Limb (tissue), 2 donors: ENCODE measurements around the gene OGDHL.
"Not testable (repeated sequence)": the region's sequence is repeated elsewhere in the genome, so short reads cannot be mapped to it uniquely, and the experiment has no call there.

Experiments used
- DNase-seq, 2 donors: peaks; one replicate each; pipeline ENCODE4 v3.0.0-alpha.2; 2016; ENCODE audit errors: extremely low spot score in 2 of 2

OGDHL gene

GRCh38 chr10:49761789-49762565 lies at the start of gene OGDHL:
TSS of gene OGDHL (minus strand) at chr10:49762323. CDS start at chr10:49758592, 3,731 bp downstream.
- DNase-seq: peak; percentile 47 to 87

GRCh38 chr10:49803988-49804387 lies 41.9 kb upstream of the OGDHL start:
- no peak for DNase-seq

GRCh38 chr10:49798275-49798674 lies 36.2 kb upstream of the OGDHL start:
- no peak for DNase-seq

GRCh38 chr10:49791100-49791499 lies 29.0 kb upstream of the OGDHL start:
- DNase-seq: no peak

- DNase-seq: no peak
These were observed 22.6 kb upstream of the OGDHL start for GRCh38 chr10:49784681-49785080.

GRCh38 chr10:49783645-49784044 lies 21.5 kb upstream of the OGDHL start:
- DNase-seq: no peak

- DNase-seq: no peak
These were observed 19.1 kb upstream of the OGDHL start for GRCh38 chr10:49781247-49781646.

GRCh38 chr10:49778197-49778596 lies 16.1 kb upstream of the OGDHL start:
- no peak for DNase-seq

- DNase-seq: no peak
These were observed 14.7 kb upstream of the OGDHL start for GRCh38 chr10:49776851-49777250.

- DNase-seq: no peak
These were observed 12.9 kb upstream of the OGDHL start for GRCh38 chr10:49775014-49775413.

- DNase-seq: not testable (repeated sequence)
These were observed 10.8 kb upstream of the OGDHL start for GRCh38 chr10:49772944-49773343.

GRCh38 chr10:49771046-49771445 lies 8.9 kb upstream of the OGDHL start:
- DNase-seq: not testable (repeated sequence)

- DNase-seq: no peak
These were observed 7.6 kb upstream of the OGDHL start for GRCh38 chr10:49769692-49770091.

- no peak for DNase-seq
These were observed 6.6 kb upstream of the OGDHL start for GRCh38 chr10:49768731-49769130.

GRCh38 chr10:49768329-49768728 lies 6.2 kb upstream of the OGDHL start:
- DNase-seq: no peak

- no peak for DNase-seq
These were observed 5.6 kb upstream of the OGDHL start for GRCh38 chr10:49767752-49768151.

- no peak for DNase-seq
These were observed 4.4 kb upstream of the OGDHL start for GRCh38 chr10:49766484-49766883.

- DNase-seq: no peak
These were observed 399 bp upstream of the OGDHL start for GRCh38 chr10:49762566-49762877.

GRCh38 chr10:49761201-49761788 lies 828 bp downstream of the OGDHL start:
- DNase-seq: no peak

- DNase-seq: no peak
These were observed 1.3 kb downstream of the OGDHL start for GRCh38 chr10:49760789-49761188.

GRCh38 chr10:49759787-49760551 lies 2.2 kb downstream of the OGDHL start:
- no peak for DNase-seq

- DNase-seq: no peak
These were observed 3.7 kb downstream of the OGDHL start for GRCh38 chr10:49758249-49758930.
